Spleen (tissue), 7 donors: ENCODE data around the gene MYL12A.

Experiments
- POLR2A ChIP-seq, 3 donors: fragments of 450-650 bp; IDR thresholded peaks; one replicate each; pipeline ENCODE4 v1.5.1; 2017; ENCODE audit warnings: antibody characterized with exemption in 3 of 3, mild to moderate bottlenecking in 1 of 3
- TF ChIP-seq, protein P1 (sequence below), 11 experiments: fragments of 200-600 bp in 7 of 11; fragments of 450-650 bp in 4 of 11; sonication (generic) in 4 of 11; IDR thresholded peaks in 8 of 11; conservative IDR thresholded peaks in 3 of 11; 1 replicate in 7 of 11; 2 replicates in 4 of 11; pipeline versions ENCODE4 v1.4.0 to v1.8.0; 2016 to 2021; ENCODE audit warnings: antibody characterized with exemption in 11 of 11, inconsistent platforms in 4 of 11, mild to moderate bottlenecking in 1 of 11
- donor health status: DM: no; HTN: no; CAD: no; lungs with moderate emphysema.
- donor health status: DM: no; HTN: no; CAD: no.
- donor health status: DM: no; HTN: no; CAD: no.

DNA sequence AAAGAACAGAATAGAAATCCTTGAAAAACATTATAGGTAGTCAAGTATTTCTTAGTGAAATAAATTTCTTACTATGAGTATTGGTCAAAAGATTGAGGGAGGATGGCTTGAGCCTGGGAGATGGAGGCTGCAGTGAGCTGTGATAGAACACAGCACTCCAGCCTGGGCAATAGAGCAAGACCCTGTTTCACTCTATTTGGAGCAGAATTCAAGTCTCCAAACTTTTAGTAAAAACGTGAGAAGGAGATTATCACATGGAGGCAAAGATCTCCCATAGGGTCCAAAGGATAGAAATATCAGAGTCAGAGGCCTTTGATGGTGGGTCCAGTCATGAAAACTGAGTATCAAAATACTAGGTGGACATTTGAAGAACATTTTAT lies 2.4 kb upstream of the MYL12A start:
- TF ChIP-seq, protein P1, sequence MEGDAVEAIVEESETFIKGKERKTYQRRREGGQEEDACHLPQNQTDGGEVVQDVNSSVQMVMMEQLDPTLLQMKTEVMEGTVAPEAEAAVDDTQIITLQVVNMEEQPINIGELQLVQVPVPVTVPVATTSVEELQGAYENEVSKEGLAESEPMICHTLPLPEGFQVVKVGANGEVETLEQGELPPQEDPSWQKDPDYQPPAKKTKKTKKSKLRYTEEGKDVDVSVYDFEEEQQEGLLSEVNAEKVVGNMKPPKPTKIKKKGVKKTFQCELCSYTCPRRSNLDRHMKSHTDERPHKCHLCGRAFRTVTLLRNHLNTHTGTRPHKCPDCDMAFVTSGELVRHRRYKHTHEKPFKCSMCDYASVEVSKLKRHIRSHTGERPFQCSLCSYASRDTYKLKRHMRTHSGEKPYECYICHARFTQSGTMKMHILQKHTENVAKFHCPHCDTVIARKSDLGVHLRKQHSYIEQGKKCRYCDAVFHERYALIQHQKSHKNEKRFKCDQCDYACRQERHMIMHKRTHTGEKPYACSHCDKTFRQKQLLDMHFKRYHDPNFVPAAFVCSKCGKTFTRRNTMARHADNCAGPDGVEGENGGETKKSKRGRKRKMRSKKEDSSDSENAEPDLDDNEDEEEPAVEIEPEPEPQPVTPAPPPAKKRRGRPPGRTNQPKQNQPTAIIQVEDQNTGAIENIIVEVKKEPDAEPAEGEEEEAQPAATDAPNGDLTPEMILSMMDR (IDR thresholded peaks at IDR 0.05 in 8 of 11, conservative IDR thresholded peaks at IDR 0.05 in 3 of 11): no peak
- no peak for TF ChIP-seq POLR2A (IDR thresholded peaks at IDR 0.05)
